Stomach (tissue), 9 donors: Measurements from ENCODE around the gene SPP1. TPM values are rescaled to one million over a fixed set of nuclear protein-coding genes. Genes with fewer than 3 reads are reported as not detected.

ENCODE experiments used
- DNase-seq, 2 donors: peaks; one replicate each; pipeline versions ENCODE4 v3.0.0 to v3.0.0-alpha.2; 2013 to 2019
- H3K27ac ChIP-seq, 5 donors: fragments of 200-600 bp in 4 of 5; sonication (generic) in 4 of 5; one replicate each; pipeline ENCODE4 v1.5.1; 2013 to 2019; ENCODE audit warnings: mild to moderate bottlenecking in 1 of 5, moderate library complexity in 1 of 5
- H3K27me3 ChIP-seq, 3 donors: fragments of 200-600 bp; sonication (generic); one replicate each; pipeline ENCODE4 v1.5.1; 2017 to 2019; ENCODE audit warnings: mixed run types in 1 of 3
- H3K36me3 ChIP-seq, 4 donors: fragments of 200-600 bp; sonication (generic); 1 replicate in 3 of 4; 2 replicates in 1 of 4; pipeline ENCODE4 v1.5.1; 2016 to 2019
- H3K4me1 ChIP-seq, 4 donors: fragments of 200-600 bp; sonication (generic); one replicate each; pipeline ENCODE4 v1.5.1; 2016 to 2019
- H3K4me3 ChIP-seq, 4 donors: fragments of 200-600 bp; sonication (generic) in 3 of 4; one replicate each; pipeline ENCODE4 v1.5.1; 2016 to 2019; ENCODE audit warnings: mild to moderate bottlenecking in 1 of 4
- H3K9me3 ChIP-seq, 4 donors: fragments of 200-600 bp; sonication (generic); one replicate each; pipeline ENCODE4 v1.5.1; 2016 to 2019
- EP300 ChIP-seq: sonication (generic); formaldehyde crosslinking; IDR thresholded peaks from one replicate; pipeline ENCODE4 v1.6.1; 2017; ENCODE audit warnings: antibody characterized with exemption
- POLR2A ChIP-seq, 4 donors: fragments of 450-650 bp; IDR thresholded peaks; one replicate each; pipeline ENCODE4 v1.6.1; 2016; ENCODE audit warnings: antibody characterized with exemption in 4 of 4, control low read depth in 2 of 4, mild to moderate bottlenecking in 1 of 4, moderate library complexity in 1 of 4
- POLR2AphosphoS5 ChIP-seq, 3 donors: sonication (generic); formaldehyde crosslinking; IDR thresholded peaks; one replicate each; pipeline ENCODE4 v1.6.1; 2016; ENCODE audit warnings: antibody characterized with exemption in 3 of 3
- WGBS, 5 donors: extraction: QIAGEN DNeasy Blood & Tissue Kit in 3 of 5; methylation state at CpG; one replicate each; pipeline versions ENCODE4 v1.1.5 to v1.1.7; 2013 to 2018; 5-methylcytosine and 5-hydroxymethylcytosine counted together
- intact Hi-C: fragments of 100-400 bp; cut with DNase I; formaldehyde crosslinking; loops from one replicate; pipeline ENCODE4 v1.15.1; 2023; ENCODE audit warnings: low total_unique reads
- polyA plus RNA-seq, 3 donors: library from polyadenylated mRNA; stranded (reverse); fragments of 200-250 nt; gene quantifications; one replicate each; pipeline ENCODE4 v1.2.3, GENCODE V29; 2013
- total RNA-seq, 5 donors: library from RNA; depleted of rRNA; stranded (reverse); fragments of >200 nt; gene quantifications; one replicate each; pipeline versions ENCODE4 v1.1.0 to v1.2.3, GENCODE V29; 2014 to 2016
- TF ChIP-seq, protein P1 (sequence below), 7 experiments: fragments of 450-650 bp in 4 of 7; fragments of 200-600 bp in 3 of 7; sonication (generic) in 3 of 7; IDR thresholded peaks; one replicate each; pipeline ENCODE4 v1.5.1; 2016 to 2019; ENCODE audit warnings: antibody characterized with exemption in 7 of 7, control low read depth in 2 of 7, mild to moderate bottlenecking in 1 of 7
- donor health status: healthy with polysubstance abuse.
- donor health status: Bipolar disorder and iron deficiency.
- donor health status: healthy.

The SPP1 gene
- total and polyA plus RNA-seq, 8 donors = 2.3 to 80.8 (median 10.9) TPM

DNA sequence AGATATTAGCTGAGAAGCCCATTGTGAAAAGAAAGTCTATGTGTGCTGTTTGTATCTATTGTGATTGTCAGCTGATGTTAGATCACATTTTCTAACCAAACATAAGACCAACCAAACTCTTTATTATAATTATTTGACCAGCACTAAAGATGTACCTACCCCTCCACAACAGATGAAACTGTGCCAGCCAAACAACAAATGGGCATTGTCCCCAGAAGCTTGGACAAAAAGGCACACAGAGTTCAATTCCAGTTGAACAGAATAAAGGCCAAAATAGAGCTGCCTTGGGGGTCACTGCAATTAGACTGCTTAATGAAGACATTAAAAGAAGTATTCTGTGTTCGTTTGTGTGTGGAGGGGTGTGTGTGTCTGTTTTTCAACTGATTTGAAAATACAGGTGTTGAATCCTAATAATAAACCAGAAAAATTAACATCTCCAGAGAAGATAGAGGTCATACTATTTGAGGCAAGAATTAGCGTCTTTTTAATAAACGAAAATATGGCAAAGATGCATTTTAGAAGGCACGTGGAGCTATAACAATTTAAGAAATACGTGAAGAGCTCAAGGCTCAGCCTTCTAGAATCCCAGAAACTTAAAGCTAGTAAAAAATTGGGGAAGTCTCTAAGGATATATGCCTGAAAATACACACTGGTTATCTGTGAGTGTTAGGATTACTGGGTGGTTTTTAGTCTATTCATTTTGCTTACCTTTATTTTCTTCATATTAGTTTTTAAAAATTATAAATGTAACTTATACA lies 2.2 kb downstream of the SPP1 start:
- H3K27ac ChIP-seq = no peak overlapping the region
- TF ChIP-seq, protein P1, sequence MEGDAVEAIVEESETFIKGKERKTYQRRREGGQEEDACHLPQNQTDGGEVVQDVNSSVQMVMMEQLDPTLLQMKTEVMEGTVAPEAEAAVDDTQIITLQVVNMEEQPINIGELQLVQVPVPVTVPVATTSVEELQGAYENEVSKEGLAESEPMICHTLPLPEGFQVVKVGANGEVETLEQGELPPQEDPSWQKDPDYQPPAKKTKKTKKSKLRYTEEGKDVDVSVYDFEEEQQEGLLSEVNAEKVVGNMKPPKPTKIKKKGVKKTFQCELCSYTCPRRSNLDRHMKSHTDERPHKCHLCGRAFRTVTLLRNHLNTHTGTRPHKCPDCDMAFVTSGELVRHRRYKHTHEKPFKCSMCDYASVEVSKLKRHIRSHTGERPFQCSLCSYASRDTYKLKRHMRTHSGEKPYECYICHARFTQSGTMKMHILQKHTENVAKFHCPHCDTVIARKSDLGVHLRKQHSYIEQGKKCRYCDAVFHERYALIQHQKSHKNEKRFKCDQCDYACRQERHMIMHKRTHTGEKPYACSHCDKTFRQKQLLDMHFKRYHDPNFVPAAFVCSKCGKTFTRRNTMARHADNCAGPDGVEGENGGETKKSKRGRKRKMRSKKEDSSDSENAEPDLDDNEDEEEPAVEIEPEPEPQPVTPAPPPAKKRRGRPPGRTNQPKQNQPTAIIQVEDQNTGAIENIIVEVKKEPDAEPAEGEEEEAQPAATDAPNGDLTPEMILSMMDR (IDR thresholded peaks at IDR 0.05) = no peak
- TF ChIP-seq POLR2A (IDR thresholded peaks at IDR 0.05) = no peak
- TF ChIP-seq POLR2AphosphoS5 (IDR thresholded peaks at IDR 0.05) = no peak
- TF ChIP-seq EP300 = no peak
- DNase-seq = no peak
- H3K36me3 ChIP-seq = no peaks in the 10 kb centered on the region
- peaks cover 0 to 21% (median 7%) of the 10 kb centered on the region in 3 donors for H3K27me3 ChIP-seq
- H3K9me3 ChIP-seq = no peaks in the 10 kb centered on the region
- H3K4me3 ChIP-seq = no peak overlapping the region
- peaks cover 0 to 13% (median 5%) of the 10 kb centered on the region in 4 donors for H3K4me1 ChIP-seq
- intact Hi-C loops = loop anchor here (10.0 kb wide), 1 partner anchor 123 kb away; no protein-coding TSS in a partner anchor
- 84 to 92% (median 87%) methylated on average over 5 of the region's 5 CpGs for whole genome bisulfite sequencing, 5 donors

DNA sequence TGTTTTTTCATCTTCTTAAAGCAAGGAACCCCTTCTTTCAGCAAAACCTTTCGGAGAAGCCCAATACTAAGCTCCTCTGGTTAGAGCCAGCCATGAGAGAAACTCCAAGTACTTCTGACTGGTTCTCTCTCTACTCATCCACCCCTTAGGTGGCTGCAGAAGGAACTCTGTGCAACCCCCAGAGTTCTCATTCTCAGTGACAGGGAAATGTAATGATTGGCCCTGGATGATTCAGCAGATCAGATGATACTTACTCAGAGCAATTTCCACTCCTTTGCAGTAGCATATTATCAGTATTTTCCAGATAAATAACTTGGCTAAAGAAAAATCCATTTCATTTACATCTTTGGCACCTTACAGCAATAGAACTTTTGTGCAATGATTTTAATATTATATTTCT lies 3.2 kb downstream of the SPP1 start:
- intact Hi-C loops = loop anchor here (10.0 kb wide), 1 partner anchor 124 kb away; no protein-coding TSS in a partner anchor
- no peak for DNase-seq
- WGBS, 5 donors = 90 to 100% (median 96%) methylated on average over 1 of the region's 1 CpG
- peaks cover 0 to 8% (median 1%) of the 10 kb centered on the region in 4 donors for H3K4me1 ChIP-seq
- no peaks in the 10 kb centered on the region for H3K36me3 ChIP-seq
- no peaks in the 10 kb centered on the region for H3K9me3 ChIP-seq
- H3K27me3 ChIP-seq = peaks cover 0 to 12% (median 7%) of the 10 kb centered on the region in 3 donors
- H3K27ac ChIP-seq = no peak overlapping the region
- TF ChIP-seq EP300 = no peak
- TF ChIP-seq, protein P1 (IDR thresholded peaks at IDR 0.05) = no peak
- TF ChIP-seq POLR2AphosphoS5 (IDR thresholded peaks at IDR 0.05) = no peak
- TF ChIP-seq POLR2A (IDR thresholded peaks at IDR 0.05) = no peak
- H3K4me3 ChIP-seq = no peak overlapping the region

DNA sequence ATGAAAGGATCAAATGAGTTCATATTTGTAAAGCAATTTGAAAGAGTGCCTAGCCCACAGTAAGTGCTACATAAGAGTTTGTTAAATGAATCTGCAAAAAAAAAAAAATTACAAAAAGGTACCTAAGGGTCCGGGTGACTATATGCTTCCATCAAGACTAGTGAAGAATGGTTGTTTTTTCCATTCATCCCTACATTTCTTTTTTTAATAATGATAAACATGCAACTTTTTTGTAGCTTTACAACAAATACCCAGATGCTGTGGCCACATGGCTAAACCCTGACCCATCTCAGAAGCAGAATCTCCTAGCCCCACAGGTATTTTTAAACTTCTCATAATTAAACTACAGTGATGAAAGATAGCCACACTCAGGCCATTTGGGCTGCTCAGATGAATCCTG lies 4.3 kb downstream of the SPP1 start:
- Histone ChIP-seq H3K36me3 (no peaks in the 10 kb centered on the region), H3K4me3 (no peak overlapping the region), H3K4me1 (peaks cover 0 to 5% (median 0%) of the 10 kb centered on the region in 4 donors), H3K9me3 (no peaks in the 10 kb centered on the region), H3K27ac (no peak overlapping the region), H3K27me3 (peaks cover 0 to 9% (median 6%) of the 10 kb centered on the region in 3 donors)
- intact Hi-C loops = loop anchor here (10.0 kb wide), 1 partner anchor 125 kb away; no protein-coding TSS in a partner anchor
- TF ChIP-seq EP300 (no peak), POLR2A (IDR thresholded peaks at IDR 0.05) (no peak), POLR2AphosphoS5 (IDR thresholded peaks at IDR 0.05) (no peak)
- TF ChIP-seq, protein P1 (IDR thresholded peaks at IDR 0.05) = no peak
- 84 to 100% (median 90%) methylated on average over 1 of the region's 1 CpG for whole genome bisulfite sequencing, 5 donors
- DNase-seq = no peak

- TF ChIP-seq POLR2AphosphoS5 (IDR thresholded peaks at IDR 0.05) (no peak), POLR2A (IDR thresholded peaks at IDR 0.05) (no peak), EP300 (no peak)
- TF ChIP-seq, protein P1 (IDR thresholded peaks at IDR 0.05) = no peak
- DNase-seq = no peak
- Histone ChIP-seq H3K4me1 (no peaks in the 10 kb centered on the region), H3K36me3 (no peaks in the 10 kb centered on the region), H3K27ac (no peak overlapping the region), H3K27me3 (peaks cover 0 to 3% (median 0%) of the 10 kb centered on the region in 3 donors), H3K9me3 (no peaks in the 10 kb centered on the region), H3K4me3 (no peak overlapping the region)
- intact Hi-C loops = no loop called here
- 87 to 93% (median 92%) methylated on average over 8 of the region's 8 CpGs for WGBS, 5 donors
Observed at GRCh38 chr4:87981486-87981885, 6.0 kb downstream of the SPP1 start.
